ENCODE results near the gene POU5F1. TPM values are rescaled to one million over a fixed set of nuclear protein-coding genes. Genes with fewer than 3 reads are reported as not detected.
"Not testable (repeated sequence)": the region's sequence is repeated elsewhere in the genome, so short reads cannot be mapped to it uniquely, and the experiment has no call there.

POU5F1 gene
- total and polyA plus RNA-seq, 7 donors, result 0.22 to 0.89 (median 0.31) TPM; not detected in 1

- DNase-seq (no peak), ATAC-seq (no peak)
- Histone ChIP-seq H3K36me3 (ENCODE audit: insufficient read depth in 1 of 2, low read depth in 1 of 2) (peaks cover 0 to 5% of the 10 kb centered on the region in 2 donors), H3K4me3 (no peak overlapping the region), H3K27ac (no peak overlapping the region), H3K4me1 (peaks cover 5% of the 10 kb centered on the region), H3K9me3 (no peaks in the 10 kb centered on the region), H3K27me3 (ENCODE audit: insufficient read depth in 3 of 3, low read length in 2 of 3) (no peaks in the 10 kb centered on the region)
- intact Hi-C loops (cut with DNase I), result no loop called here
- no peak for TF ChIP-seq CTCF (IDR thresholded peaks at IDR 0.05)
- 80 to 81% (median 81%) methylated on average over 6 of the region's 6 CpGs for WGBS, 3 donors
Observed at GRCh38 chr6:31194061-31194834, 23.8 kb upstream of the POU5F1 start.

- 76 to 84% (median 82%) methylated on average over 8 of the region's 8 CpGs for WGBS, 3 donors
- peaks cover 5% of the 10 kb centered on the region for H3K4me1 ChIP-seq
- no peak for DNase-seq
- no peak overlapping the region for H3K27ac ChIP-seq
- peaks cover 0 to 5% of the 10 kb centered on the region in 2 donors for H3K36me3 ChIP-seq (ENCODE audit: insufficient read depth in 1 of 2, low read depth in 1 of 2)
- TF ChIP-seq CTCF (IDR thresholded peaks at IDR 0.05), result no peak
- no peak for ATAC-seq
- no peaks in the 10 kb centered on the region for H3K9me3 ChIP-seq
- no peaks in the 10 kb centered on the region for H3K27me3 ChIP-seq (ENCODE audit: insufficient read depth in 3 of 3, low read length in 2 of 3)
- intact Hi-C loops (cut with DNase I), result loop anchor here in 1 of 2 donors (2.0 kb wide), 1 partner anchor 54 kb away; the partner anchor contains the start of gene PSORS1C2
- no peak overlapping the region for H3K4me3 ChIP-seq
Observed at GRCh38 chr6:31193206-31193605, 22.7 kb upstream of the POU5F1 start.

- not testable (repeated sequence) for H3K27me3 ChIP-seq (ENCODE audit: insufficient read depth in 3 of 3, low read length in 2 of 3); H3K36me3 ChIP-seq (ENCODE audit: insufficient read depth in 1 of 2, low read depth in 1 of 2); H3K9me3 ChIP-seq; H3K27ac ChIP-seq; H3K4me1 ChIP-seq; H3K4me3 ChIP-seq
- TF ChIP-seq CTCF (IDR thresholded peaks at IDR 0.05), result peak; percentile 53
- intact Hi-C loops (cut with DNase I), result loop anchor here (1.0 to 2.0 kb wide), 2 partner anchors 54 to 55 kb away; partner anchors contain the start of gene PSORS1C2 (in 1 of the 2)
- peak in 2 of 4 donors; percentile 44 to 53 for ATAC-seq
- 58 to 61% (median 61%) methylated on average over 10 of the region's 10 CpGs for WGBS, 3 donors
- DNase-seq, result peak; percentile 64 to 74
Observed at GRCh38 chr6:31192431-31193105, 22.1 kb upstream of the POU5F1 start.

GRCh38 chr6:31190488-31190887, 20.0 kb upstream of the POU5F1 start:
- Histone ChIP-seq H3K27me3 (ENCODE audit: insufficient read depth in 3 of 3, low read length in 2 of 3) (no peaks in the 10 kb centered on the region), H3K9me3 (no peaks in the 10 kb centered on the region), H3K27ac (no peak overlapping the region), H3K4me1 (peaks cover 5% of the 10 kb centered on the region), H3K36me3 (ENCODE audit: insufficient read depth in 1 of 2, low read depth in 1 of 2) (peaks cover 0 to 5% of the 10 kb centered on the region in 2 donors), H3K4me3 (no peak overlapping the region)
- ATAC-seq (no peak), DNase-seq (no peak)
- intact Hi-C loops (cut with DNase I), result no loop called here
- 88 to 98% (median 90%) methylated on average over 4 of the region's 4 CpGs for WGBS, 3 donors
- TF ChIP-seq CTCF (IDR thresholded peaks at IDR 0.05), result no peak

GRCh38 chr6:31189223-31189622, 18.7 kb upstream of the POU5F1 start:
- H3K27ac ChIP-seq; H3K36me3 ChIP-seq (ENCODE audit: insufficient read depth in 1 of 2, low read depth in 1 of 2); H3K9me3 ChIP-seq; ATAC-seq; H3K27me3 ChIP-seq (ENCODE audit: insufficient read depth in 3 of 3, low read length in 2 of 3); intact Hi-C loops (cut with DNase I); H3K4me1 ChIP-seq; H3K4me3 ChIP-seq; DNase-seq: not testable (repeated sequence)
- 86 to 91% (median 89%) methylated on average over 3 of the region's 3 CpGs for WGBS, 3 donors
